ENCODE results near the gene SPDYE3.
"Not testable (repeated sequence)": the region's sequence is repeated elsewhere in the genome, so short reads cannot be mapped to it uniquely, and the experiment has no call there.

Gene SPDYE3

DNA sequence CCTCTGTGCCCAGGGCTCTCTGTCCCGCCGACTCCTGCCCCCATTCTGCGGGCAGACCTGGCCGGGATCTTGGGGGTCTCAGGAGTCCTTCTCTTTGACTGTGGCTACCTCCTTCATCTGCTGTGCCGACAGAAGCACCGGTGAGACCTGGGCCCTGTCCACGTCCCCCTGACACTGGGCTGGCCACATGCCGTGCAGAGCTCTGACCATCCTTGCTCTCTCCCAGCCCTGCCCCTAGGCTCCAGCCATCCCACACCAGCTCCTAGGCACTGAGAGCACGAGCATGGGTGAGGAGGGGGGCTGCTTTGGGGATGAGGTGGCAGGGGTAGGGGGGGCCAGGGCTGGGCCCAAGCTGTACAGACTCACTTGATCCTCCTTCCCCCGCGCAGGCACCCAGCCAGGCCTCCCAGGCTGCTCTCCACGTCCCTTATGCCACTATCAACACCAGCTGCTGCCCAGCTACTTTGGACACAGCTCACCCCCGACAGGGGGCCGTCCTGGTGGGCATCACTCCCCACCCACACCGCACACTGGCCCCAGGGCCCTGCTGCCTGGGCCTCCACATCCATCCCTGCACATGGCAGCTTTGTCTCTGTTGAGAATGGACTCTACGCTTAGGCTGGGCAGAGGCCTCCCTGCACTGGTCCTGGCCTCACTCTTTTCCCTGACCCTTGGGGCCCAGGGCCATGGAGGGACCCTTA is 45.6 kb downstream of the SPDYE3 start:
- 95 to 97% methylated on average over 12 to 14 of the region's 16 CpGs for WGBS, 2 experiments (ENCODE audit: insufficient coverage in 2 of 2)
- H3K9me3 ChIP-seq (ENCODE audit: control insufficient read depth, low read length): no peaks in the 10 kb centered on the region
- H3K4me3 ChIP-seq (ENCODE audit: extremely low read depth, insufficient read depth, low read length, poor library complexity, severe bottlenecking): no peak overlapping the region
- no peaks in the 10 kb centered on the region for H3K4me1 ChIP-seq (ENCODE audit: control insufficient read depth, insufficient read depth, low read length, poor library complexity, severe bottlenecking)
- H3K27ac ChIP-seq (ENCODE audit: low read depth, low read length, severe bottlenecking): no peak overlapping the region
- H3K36me3 ChIP-seq (ENCODE audit: control insufficient read depth, insufficient read depth, low read length): peaks cover 85% of the 10 kb centered on the region

DNA sequence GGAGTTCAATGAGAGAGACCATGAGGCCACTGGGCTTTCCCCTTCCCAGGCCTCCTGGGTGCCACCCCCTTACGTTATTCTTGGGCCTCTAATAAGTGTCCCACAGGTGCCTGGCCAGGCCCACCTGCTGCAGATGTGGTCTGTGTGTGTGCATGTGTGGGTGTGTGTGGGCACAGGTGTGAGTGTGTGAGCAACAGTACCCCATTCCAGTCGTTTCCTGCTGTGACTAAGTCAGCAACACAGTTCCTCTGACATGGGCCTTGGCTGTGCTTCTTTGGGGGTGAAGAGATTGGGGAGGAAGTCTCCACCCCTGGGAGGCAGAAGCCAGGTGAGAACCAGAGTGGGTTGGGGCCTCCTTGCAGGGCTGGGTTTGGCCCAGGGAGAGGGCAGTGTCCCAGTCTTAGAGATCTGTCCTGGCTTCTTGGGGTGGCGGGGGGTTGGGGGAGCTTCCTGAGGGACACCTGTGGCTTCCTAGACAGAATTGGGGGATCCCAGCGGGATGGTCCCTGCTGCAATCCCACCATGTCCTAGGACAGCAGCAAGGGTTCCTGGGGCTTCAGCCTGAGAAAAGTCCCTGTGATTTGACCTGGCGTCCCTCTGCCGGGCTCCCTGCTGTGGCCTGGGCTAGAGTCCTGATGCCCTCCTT is 46.3 kb downstream of the SPDYE3 start:
- H3K4me1 ChIP-seq (ENCODE audit: control insufficient read depth, insufficient read depth, low read length, poor library complexity, severe bottlenecking): no peaks in the 10 kb centered on the region
- peaks cover 87% of the 10 kb centered on the region for H3K36me3 ChIP-seq (ENCODE audit: control insufficient read depth, insufficient read depth, low read length)
- WGBS, 2 experiments (ENCODE audit: insufficient coverage in 2 of 2): 93 to 96% methylated on average over 5 of the region's 6 CpGs
- H3K9me3 ChIP-seq (ENCODE audit: control insufficient read depth, low read length): no peaks in the 10 kb centered on the region
- H3K27ac ChIP-seq (ENCODE audit: low read depth, low read length, severe bottlenecking): no peak overlapping the region
- no peak overlapping the region for H3K4me3 ChIP-seq (ENCODE audit: extremely low read depth, insufficient read depth, low read length, poor library complexity, severe bottlenecking)

DNA sequence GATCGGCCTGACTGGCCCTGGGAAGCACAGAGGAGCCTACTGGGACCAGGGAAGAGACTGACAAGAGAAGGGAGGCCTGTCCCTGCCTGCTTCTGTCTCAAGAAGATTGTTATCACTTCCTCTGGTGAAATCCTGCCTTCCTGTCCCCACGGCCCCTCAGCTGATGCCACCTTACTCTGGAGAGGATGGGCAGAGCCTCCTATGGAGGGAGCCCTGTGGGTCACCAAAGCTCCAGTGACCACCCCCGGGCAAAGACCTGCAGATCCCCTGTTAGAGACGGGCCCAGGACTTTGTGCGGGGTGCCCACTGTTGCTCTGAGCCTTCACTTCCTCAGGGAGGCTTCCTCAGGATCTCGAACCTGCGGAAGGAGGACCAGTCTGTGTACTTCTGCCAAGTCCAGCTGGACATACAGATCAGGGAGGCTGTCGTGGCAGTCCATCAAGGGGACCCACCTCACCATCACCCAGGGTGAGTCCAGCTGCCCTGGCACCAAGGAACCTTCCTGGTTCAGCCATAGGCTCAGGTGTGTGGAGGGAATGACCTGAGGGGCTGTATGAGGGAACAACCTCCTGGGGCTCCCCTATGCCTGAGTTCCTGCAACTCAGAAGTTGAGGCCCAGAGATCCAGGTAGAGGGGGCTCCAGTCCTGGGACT is 49.0 kb downstream of the SPDYE3 start:
- Histone ChIP-seq H3K4me3 (ENCODE audit: extremely low read depth, insufficient read depth, low read length, poor library complexity, severe bottlenecking) (no peak overlapping the region), H3K36me3 (ENCODE audit: control insufficient read depth, insufficient read depth, low read length) (peaks cover 88% of the 10 kb centered on the region)
- 95 to 98% methylated on average over 7 of the region's 8 CpGs for WGBS, 2 experiments (ENCODE audit: insufficient coverage in 2 of 2)

DNA sequence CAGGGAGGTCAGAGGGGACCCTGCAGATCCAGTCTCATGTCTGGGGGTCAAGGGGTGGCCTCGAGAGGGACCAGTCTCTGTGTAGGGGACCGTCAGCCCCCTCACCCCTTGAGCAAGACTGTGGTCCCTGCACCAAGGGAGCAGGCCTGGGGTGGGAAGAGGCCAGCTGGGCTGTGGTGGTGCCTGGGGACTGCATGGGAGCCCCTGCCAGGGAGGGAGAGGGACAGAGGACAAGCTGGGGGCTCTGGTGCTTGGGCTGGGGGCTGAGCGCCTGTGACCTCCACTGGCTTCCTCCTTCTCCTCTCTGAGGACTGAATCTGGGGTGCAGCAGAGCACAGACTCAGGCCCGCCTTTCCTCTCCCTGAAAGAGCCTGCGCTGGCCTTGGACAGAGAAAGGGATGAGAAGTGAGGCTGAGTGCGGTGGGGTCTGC is 49.6 kb downstream of the SPDYE3 start:
- H3K27ac ChIP-seq (ENCODE audit: low read depth, low read length, severe bottlenecking): no peak overlapping the region
- 92 to 100% methylated on average over 3 of the region's 6 CpGs for WGBS, 2 experiments (ENCODE audit: insufficient coverage in 2 of 2)
- H3K9me3 ChIP-seq (ENCODE audit: control insufficient read depth, low read length): no peaks in the 10 kb centered on the region
- no peaks in the 10 kb centered on the region for H3K4me1 ChIP-seq (ENCODE audit: control insufficient read depth, insufficient read depth, low read length, poor library complexity, severe bottlenecking)
- H3K4me3 ChIP-seq (ENCODE audit: extremely low read depth, insufficient read depth, low read length, poor library complexity, severe bottlenecking): no peak overlapping the region
- peaks cover 90% of the 10 kb centered on the region for H3K36me3 ChIP-seq (ENCODE audit: control insufficient read depth, insufficient read depth, low read length)

More for the DNA sequence above, 49.0 kb downstream of the SPDYE3 start:
- no peaks in the 10 kb centered on the region for H3K9me3 ChIP-seq (ENCODE audit: control insufficient read depth, low read length)
- no peak overlapping the region for H3K27ac ChIP-seq (ENCODE audit: low read depth, low read length, severe bottlenecking)
- no peaks in the 10 kb centered on the region for H3K4me1 ChIP-seq (ENCODE audit: control insufficient read depth, insufficient read depth, low read length, poor library complexity, severe bottlenecking)

DNA sequence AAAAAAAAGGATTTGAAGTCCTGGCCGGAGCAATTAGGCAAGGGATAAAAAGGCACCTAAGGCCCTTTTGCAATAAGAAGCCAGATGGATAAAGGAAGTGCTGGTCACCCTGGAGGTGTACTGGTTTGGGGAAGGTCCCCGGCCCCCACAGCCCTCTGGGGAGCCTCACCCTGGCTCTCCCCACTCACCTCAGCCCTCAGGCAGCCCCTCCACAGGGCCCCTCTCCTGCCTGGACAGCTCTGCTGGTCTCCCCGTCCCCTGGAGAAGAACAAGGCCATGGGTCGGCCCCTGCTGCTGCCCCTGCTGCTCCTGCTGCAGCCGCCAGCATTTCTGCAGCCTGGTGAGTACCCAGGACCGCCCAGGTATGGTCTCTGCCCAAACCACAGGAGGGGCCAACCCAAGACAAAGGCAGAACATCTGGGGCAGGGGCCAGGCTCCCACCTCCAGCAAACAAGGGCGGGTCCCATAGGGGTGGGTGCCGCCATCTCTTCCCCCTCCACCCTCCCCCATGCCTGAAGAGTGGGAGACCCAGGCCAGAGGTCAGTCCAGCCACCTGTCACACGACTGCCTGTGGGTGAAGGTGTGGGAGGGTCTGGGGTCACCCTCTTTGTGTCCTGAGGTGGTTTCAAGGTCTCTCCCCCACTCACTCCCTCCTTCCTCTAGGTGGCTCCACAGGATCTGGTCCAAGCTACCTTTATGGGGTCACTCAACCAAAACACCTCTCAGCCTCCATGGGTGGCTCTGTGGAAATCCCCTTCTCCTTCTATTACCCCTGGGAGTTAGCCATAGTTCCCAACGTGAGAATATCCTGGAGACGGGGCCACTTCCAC is 50.7 kb downstream of the SPDYE3 start, which contains the start of gene PILRB:
TSS of gene PILRB (plus strand) at position 91 of the 830 bp plus-strand sequence. CDS start at position 277, 186 bp downstream.
- 93% methylated on average over 4 to 7 of the region's 11 CpGs for WGBS, 2 experiments (ENCODE audit: insufficient coverage in 2 of 2)
- Histone ChIP-seq H3K36me3 (ENCODE audit: control insufficient read depth, insufficient read depth, low read length) (peaks cover 91% of the 10 kb centered on the region), H3K9me3 (ENCODE audit: control insufficient read depth, low read length) (no peaks in the 10 kb centered on the region), H3K27ac (ENCODE audit: low read depth, low read length, severe bottlenecking) (no peak within 1 kb of the TSS), H3K4me1 (ENCODE audit: control insufficient read depth, insufficient read depth, low read length, poor library complexity, severe bottlenecking) (no peaks in the 10 kb centered on the region), H3K4me3 (ENCODE audit: extremely low read depth, insufficient read depth, low read length, poor library complexity, severe bottlenecking) (no peak within 1 kb of the TSS)

DNA sequence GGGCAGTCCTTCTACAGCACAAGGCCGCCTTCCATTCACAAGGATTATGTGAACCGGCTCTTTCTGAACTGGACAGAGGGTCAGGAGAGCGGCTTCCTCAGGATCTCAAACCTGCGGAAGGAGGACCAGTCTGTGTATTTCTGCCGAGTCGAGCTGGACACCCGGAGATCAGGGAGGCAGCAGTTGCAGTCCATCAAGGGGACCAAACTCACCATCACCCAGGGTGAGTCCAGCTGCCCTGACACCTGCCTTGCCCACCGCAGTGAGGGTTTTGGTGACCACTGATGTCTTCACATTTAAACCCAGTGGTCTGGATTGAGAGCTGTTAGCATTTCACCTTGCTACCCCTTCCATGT is 51.3 kb downstream of the SPDYE3 start:
- Histone ChIP-seq H3K27ac (ENCODE audit: low read depth, low read length, severe bottlenecking) (no peak overlapping the region), H3K36me3 (ENCODE audit: control insufficient read depth, insufficient read depth, low read length) (peaks cover 90% of the 10 kb centered on the region), H3K4me1 (ENCODE audit: control insufficient read depth, insufficient read depth, low read length, poor library complexity, severe bottlenecking) (no peaks in the 10 kb centered on the region), H3K9me3 (ENCODE audit: control insufficient read depth, low read length) (no peaks in the 10 kb centered on the region), H3K4me3 (ENCODE audit: extremely low read depth, insufficient read depth, low read length, poor library complexity, severe bottlenecking) (no peak overlapping the region)
- 98 to 99% methylated on average over 7 to 8 of the region's 8 CpGs for WGBS, 2 experiments (ENCODE audit: insufficient coverage in 2 of 2)

DNA sequence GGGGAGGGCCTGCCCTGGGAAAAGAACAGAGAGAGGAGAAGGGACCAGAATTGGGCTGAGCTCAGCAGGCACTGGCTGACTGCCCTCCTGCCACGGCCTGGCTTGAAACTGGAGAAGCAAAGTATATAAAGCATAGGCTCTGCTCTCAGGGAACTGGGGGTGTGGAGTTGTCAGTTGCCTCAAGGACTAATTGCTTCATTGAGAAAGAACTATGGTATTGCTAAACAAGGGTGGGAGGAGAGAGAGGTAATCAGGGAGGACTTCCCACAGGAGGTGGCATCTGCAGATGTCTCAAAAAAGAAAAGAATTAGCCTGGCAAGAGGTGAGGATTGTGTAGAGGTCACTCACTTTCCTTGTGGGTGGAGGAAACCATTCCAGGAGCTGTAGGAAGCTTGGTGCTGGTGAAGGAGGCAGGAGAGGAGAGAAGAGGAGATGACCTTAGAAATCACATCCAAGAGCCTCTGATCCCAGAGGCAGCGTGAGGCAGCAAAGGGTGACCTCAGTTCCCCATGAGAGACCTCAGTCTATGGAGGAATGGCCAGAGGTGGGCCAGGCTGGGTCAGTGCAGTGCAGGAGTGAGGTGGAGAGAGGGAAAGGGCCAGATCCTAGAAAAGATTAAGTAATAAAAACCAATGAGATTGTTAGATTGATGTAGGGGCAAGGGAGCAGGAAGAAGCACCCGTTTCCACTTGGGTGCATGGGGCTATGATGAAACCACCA is 52.8 kb downstream of the SPDYE3 start:
- WGBS, 2 experiments (ENCODE audit: insufficient coverage in 2 of 2): 89 to 100% methylated on average over 3 of the region's 3 CpGs
- H3K27ac ChIP-seq (ENCODE audit: low read depth, low read length, severe bottlenecking): no peak overlapping the region
- no peaks in the 10 kb centered on the region for H3K9me3 ChIP-seq (ENCODE audit: control insufficient read depth, low read length)
- no peaks in the 10 kb centered on the region for H3K4me1 ChIP-seq (ENCODE audit: control insufficient read depth, insufficient read depth, low read length, poor library complexity, severe bottlenecking)
- no peak overlapping the region for H3K4me3 ChIP-seq (ENCODE audit: extremely low read depth, insufficient read depth, low read length, poor library complexity, severe bottlenecking)
- H3K36me3 ChIP-seq (ENCODE audit: control insufficient read depth, insufficient read depth, low read length): peaks cover 86% of the 10 kb centered on the region

DNA sequence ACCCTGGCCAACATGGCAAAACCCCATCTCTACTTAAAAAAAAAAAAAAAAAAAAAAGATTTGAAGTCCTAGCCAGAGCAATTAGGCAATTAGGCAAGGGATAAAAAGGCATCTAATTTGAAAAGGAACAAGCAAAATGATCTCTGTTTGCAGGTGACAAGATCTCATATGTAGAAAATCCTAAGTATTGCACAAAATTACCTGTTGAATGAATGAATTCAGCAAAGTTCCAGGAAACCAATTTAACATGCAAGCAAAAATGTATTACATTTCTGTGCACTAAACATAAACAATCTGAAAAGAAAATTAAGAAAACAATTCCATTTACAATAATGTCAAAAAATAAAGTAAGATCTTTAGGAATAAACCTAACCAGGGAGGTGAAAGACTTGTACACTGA is 55.6 kb downstream of the SPDYE3 start:
- Histone ChIP-seq H3K4me1 (ENCODE audit: control insufficient read depth, insufficient read depth, low read length, poor library complexity, severe bottlenecking) (no peaks in the 10 kb centered on the region), H3K36me3 (ENCODE audit: control insufficient read depth, insufficient read depth, low read length) (peaks cover 78% of the 10 kb centered on the region), H3K27ac (ENCODE audit: low read depth, low read length, severe bottlenecking) (no peak overlapping the region), H3K4me3 (ENCODE audit: extremely low read depth, insufficient read depth, low read length, poor library complexity, severe bottlenecking) (no peak overlapping the region), H3K9me3 (ENCODE audit: control insufficient read depth, low read length) (no peaks in the 10 kb centered on the region)

DNA sequence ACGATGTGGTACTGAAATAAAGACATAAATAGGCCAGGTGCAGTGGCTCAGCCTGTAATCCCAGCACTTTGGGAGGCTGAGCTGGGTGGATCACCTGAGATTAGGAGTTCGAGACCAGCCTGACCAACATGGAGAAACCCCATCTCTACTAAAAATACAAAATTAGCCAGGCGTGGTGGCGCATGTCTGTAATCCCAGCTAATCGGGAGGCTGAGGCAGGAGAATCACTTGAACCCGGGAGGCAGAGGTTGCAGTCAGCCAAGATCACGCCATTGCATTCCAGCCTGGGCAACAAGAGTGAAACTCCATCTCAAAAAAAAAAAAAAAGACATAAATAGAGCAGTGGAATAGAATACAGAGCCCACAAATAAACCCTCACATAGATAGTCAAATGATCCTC is 56.3 kb downstream of the SPDYE3 start:
- not testable (repeated sequence) for H3K9me3 ChIP-seq (ENCODE audit: control insufficient read depth, low read length); H3K4me1 ChIP-seq (ENCODE audit: control insufficient read depth, insufficient read depth, low read length, poor library complexity, severe bottlenecking); H3K4me3 ChIP-seq (ENCODE audit: extremely low read depth, insufficient read depth, low read length, poor library complexity, severe bottlenecking); H3K27ac ChIP-seq (ENCODE audit: low read depth, low read length, severe bottlenecking)
- peaks cover 71% of the 10 kb centered on the region for H3K36me3 ChIP-seq (ENCODE audit: control insufficient read depth, insufficient read depth, low read length)
- WGBS, 2 experiments (ENCODE audit: insufficient coverage in 2 of 2): 94 to 97% methylated on average over 5 of the region's 7 CpGs

DNA sequence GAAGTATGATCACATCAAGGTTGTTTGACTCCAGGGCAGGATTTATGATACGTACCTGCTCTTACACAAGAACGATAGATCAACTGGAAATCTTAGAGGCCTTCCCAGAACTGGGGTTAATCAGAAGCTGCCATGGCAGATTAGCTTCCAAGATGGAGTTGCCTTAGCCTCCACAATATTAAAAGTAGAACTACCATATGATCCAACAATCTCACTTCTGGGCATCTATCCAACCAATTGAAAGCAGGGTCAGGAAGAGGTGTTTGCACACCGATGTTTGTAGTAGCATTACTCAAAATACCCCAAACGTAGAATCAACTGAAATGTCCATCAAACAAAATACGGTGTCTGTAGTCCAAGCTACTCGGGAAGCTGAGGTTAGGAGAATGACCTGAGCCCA is 57.0 kb downstream of the SPDYE3 start:
- Histone ChIP-seq H3K27ac (ENCODE audit: low read depth, low read length, severe bottlenecking) (no peak overlapping the region), H3K4me1 (ENCODE audit: control insufficient read depth, insufficient read depth, low read length, poor library complexity, severe bottlenecking) (no peaks in the 10 kb centered on the region), H3K36me3 (ENCODE audit: control insufficient read depth, insufficient read depth, low read length) (peaks cover 65% of the 10 kb centered on the region), H3K4me3 (ENCODE audit: extremely low read depth, insufficient read depth, low read length, poor library complexity, severe bottlenecking) (no peak overlapping the region), H3K9me3 (ENCODE audit: control insufficient read depth, low read length) (no peaks in the 10 kb centered on the region)
- WGBS, 2 experiments (ENCODE audit: insufficient coverage in 2 of 2): 100% methylated on average over 6 of the region's 6 CpGs; no CpG with 5 or more reads in 1 of the 2 experiments
